GM19455 (cell line): ENCODE measurements around the gene VPS26B.
A peak's percentile ranks its signal among the peaks of the same experiment; 100 is the strongest.
"Not testable (repeated sequence)": the region's sequence is repeated elsewhere in the genome, so short reads cannot be mapped to it uniquely, and the experiment has no call there.

ENCODE experiments used
- ATAC-seq: cut with Tn5 transposase; IDR thresholded peaks from one replicate; pipeline ENCODE4 v1.9.1; 2021; ENCODE audit not compliant: unreplicated experiment

Gene VPS26B

DNA sequence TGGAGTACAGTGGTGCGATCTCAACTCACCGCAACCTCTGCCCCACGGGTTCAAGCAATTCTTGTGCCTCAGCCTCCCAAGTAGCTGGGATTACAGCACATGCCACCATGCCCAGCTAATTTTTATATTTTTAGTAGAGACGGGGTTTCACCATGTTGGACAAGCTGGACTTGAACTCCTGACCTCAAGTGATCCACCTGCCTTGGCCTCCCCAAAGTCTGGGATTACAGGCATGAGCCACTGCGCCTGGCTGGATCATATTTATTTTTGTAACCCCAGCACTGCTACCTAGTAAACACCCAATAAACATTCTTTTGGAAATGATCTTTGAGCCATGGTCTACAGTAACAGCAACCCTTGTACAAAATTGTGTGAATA lies 30.7 kb downstream of the VPS26B start:
- ATAC-seq, result not testable (repeated sequence)

DNA sequence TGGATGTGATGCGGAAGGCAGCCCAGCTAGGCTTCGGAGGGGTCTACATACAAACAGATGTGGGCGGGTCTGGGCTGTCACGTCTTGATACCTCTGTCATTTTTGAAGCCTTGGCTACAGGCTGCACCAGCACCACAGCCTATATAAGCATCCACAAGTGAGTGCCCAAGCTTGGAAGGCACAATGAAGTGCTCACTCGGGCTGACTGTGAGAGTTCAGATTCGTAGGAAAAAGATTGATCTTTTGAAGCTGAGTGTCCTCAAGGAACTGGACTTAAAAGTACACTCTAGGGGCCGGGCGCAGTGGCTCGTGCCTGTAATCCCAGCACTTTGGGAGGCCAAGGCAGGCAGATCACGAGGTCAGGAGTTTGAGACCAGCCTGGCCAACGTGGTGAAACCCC lies 32.6 kb downstream of the VPS26B start:
- ATAC-seq, result no peak

DNA sequence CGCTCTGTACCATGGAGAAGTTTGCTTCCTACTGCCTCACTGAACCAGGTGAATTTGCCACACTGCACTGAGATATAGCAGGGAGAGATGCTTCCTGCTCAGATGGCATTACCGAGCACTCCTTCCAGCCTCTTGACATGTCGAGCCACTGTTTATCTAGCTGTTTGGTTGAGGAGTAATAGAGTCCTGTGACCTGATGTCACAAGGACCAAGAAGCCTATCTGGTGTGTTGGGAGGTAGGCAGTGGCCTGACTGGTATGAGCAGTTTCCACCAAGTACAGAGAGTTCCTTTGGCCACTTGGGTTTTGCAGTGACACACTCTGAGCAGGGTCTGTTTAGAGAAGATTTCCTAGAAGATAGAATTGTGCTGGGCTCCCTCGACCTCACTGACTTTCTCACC lies 34.1 kb downstream of the VPS26B start:
- no peak for ATAC-seq

GRCh38 chr11:134260503-134260902 lies 36.0 kb downstream of the VPS26B start:
- no peak for ATAC-seq

DNA sequence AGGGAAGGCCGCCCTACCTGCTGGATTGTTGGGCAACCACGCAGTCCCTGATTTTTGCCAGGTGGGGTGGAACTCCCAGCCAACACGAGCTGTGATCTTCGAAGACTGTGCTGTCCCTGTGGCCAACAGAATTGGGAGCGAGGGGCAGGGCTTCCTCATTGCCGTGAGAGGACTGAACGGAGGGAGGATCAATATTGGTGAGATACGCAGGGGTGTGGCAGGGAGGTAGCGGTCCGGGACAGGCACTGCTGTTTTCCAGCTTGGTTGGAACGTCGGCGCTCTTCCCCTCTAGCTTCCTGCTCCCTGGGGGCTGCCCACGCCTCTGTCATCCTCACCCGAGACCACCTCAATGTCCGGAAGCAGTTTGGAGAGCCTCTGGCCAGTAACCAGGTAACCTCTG lies 36.5 kb downstream of the VPS26B start:
- no peak for ATAC-seq

DNA sequence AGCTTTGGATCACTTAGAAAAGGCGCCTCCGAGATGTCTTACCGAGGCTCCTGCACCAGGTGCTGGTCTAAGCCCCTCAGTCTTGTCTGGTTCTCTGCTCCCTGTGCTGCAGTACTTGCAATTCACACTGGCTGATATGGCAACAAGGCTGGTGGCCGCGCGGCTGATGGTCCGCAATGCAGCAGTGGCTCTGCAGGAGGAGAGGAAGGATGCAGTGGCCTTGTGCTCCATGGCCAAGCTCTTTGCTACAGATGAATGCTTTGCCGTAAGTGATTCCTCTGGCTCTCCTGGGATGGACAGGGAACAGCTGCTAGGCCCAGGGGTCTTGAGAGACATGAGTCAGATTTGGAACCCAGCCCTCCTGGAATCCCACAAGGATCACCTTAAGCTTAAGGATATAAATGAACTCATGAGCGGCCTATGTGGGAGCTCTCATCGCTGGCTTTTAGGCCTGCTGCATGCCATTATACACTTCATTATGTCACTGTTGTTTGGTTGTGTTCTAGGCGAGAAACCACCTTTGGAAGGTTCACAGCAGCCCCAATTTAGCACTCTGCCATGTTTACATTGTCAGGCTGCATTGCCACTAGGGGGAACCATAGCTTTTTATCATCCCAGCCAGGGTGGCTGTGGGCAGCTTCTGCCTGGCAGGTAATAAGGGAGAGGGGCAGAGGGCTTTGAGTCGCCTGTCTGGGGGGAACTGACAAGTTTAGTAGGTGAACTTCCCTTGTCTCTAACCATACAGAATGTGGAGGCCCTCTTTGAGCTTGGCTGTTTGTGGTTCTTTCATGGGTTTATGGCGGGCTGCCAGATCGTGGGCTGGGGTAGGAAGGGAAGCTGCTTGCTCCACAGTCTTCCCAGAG lies 37.4 kb downstream of the VPS26B start:
- ATAC-seq, result no peak

DNA sequence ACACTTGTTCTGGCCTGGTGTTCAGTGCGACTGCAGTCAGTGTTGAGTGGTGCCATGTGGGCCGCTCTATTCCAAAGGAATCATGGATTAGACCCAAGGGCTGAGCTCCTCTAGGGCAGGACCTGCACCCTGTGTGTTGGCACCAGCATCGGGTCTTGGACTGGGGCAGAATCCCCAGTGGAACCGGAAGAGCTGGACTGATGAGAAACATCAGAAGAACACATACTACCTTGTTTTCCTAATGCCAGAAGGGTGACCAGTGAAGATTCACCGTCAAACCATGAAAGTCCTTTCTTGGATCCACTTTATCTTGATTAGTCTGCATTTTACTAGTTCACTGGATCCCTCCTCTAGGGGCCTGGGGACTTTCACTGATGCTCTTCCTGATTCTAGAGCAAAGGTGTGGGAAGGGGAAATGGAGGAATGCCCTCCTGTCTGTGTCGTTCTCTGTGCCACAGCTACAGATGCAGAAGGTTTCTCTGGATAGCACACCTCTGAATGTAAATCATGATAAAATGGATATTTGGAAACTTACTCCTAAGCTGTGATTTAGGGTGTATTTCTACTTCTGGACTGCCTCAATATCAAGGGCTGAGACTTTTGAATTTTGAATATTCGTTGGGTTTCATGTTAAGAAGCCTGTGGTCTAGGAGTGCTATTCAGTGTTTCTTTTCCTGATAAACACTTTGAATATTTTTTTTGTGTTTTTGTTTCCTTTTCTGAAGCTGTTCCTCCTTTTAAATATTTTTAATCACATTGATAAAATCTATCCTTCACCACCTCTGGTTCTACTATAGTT lies 40.7 kb downstream of the VPS26B start:
- no peak for ATAC-seq

DNA sequence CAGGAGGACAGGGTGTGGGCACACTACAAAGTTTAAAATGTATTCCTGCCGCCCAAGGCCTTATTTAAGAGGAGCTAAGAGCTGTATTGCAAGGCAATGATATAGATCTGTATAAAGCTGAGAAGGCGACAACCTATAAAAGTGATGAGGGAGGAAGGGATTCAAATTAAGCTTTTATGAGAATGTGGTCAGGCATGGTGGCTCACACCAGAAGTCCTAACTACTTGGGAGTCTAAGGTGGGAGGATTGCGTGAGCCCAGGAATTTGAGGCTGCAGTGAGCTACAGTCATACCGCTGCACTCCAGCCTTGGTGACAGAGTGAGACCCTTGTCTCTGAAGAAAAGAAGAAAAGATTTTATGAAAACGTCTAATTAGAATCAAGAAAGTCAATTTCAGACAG lies 42.0 kb downstream of the VPS26B start:
- ATAC-seq, result no peak

GRCh38 chr11:134266841-134267251 lies 42.4 kb downstream of the VPS26B start:
- ATAC-seq, result no peak

GRCh38 chr11:134267461-134267860 lies 43.0 kb downstream of the VPS26B start:
- no peak for ATAC-seq

DNA sequence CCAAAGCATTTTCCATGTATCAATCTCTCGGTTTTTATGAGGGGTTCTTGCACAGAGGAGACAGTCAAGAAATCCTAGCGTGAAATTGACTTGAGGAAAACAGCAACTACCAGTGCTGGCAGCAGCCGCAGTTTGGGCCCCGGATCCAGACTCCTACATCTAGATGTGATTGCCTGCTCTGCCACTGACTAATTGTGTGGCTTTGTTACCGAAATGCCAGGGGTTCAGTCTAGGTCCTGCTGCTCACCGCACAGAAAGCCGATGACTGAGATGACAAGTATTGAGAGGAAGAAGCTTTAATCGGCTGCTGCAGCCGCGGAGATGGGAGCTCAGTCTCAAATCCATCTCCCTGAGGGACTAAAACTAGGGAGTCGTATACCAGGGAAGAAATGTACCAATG lies 43.5 kb downstream of the VPS26B start:
- no peak for ATAC-seq

DNA sequence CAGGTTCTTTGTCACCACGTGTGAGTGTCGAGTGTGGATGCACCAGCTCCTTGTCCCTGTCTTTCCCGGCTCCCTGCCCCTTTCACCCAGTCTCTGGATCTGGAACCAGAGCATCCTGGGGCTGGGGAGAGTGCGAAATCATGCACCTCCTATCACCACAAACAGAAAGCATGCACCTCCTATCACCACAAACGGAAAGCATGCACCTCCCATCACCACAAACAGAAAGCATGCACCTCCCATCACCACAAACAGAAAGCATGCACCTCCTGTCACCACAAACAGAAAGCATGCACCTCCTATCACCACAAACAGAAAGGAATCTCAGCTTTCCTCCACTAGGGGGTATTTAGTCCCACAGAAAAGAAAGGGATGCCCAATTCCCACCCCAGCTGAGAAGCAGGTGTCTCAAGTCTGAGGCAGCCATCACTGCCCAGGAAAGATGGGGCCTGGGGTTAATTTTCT lies 45.8 kb downstream of the VPS26B start:
- ATAC-seq, result no peak

- ATAC-seq, result no peak
Measured at GRCh38 chr11:134271978-134272377, 47.5 kb downstream of the VPS26B start.

GRCh38 chr11:134272381-134273316 lies 48.2 kb downstream of the VPS26B start:
- ATAC-seq, result no peak

- no peak for ATAC-seq
Measured at GRCh38 chr11:134273317-134273712, 48.8 kb downstream of the VPS26B start.

GRCh38 chr11:134275188-134275533 lies 50.7 kb downstream of the VPS26B start:
- no peak for ATAC-seq

DNA sequence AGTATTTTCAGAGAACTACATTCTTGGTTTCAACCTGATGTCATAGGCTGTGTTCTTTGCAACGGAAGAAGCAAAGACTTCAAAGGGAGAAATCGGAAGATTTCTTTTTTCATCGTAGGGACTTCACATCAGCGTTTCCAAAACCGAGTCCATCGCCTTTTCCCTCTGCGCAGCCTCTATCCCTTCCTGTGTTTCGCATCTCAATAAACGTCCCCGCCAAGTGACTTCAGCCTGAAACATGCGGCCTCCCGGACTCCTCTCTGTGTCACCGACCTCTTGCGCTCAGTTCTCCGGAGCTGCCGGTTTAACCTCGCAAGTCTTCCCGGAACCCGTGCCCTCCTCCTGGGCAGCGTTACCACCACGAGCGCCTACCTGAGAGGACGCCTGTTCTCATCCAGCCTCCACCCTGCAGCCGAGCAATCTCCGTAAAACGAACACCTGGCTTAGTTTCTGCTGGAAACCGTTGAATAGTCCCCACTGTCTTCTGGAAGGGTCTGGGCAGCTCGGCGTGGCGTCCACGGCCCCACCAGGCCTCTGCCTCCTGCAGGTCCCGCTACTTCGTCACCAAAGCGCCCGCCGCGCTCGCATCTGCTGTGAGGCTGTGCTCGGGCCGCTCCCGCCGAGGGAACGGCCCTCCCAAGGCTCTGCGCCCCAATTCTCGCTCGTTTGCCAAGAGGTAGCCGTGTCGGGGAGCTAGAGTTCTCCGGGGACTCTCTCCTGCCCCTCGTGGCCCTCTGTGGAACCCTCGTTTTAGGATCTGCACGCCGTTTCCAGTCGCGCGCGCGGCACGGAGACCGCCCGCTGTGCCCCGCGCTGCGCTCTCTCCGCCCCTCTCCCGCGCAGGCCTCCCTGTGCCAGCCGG lies 51.3 kb downstream of the VPS26B start, which contains the start of gene GLB1L3:
Gene GLB1L3, plus strand, starts transcription at position 846 of the 862 bp plus-strand sequence. CDS start 362 bp downstream, outside the sequence.
- ATAC-seq, result peak; percentile 63

GRCh38 chr11:134276396-134277182 lies 52.1 kb downstream of the VPS26B start:
- ATAC-seq, result no peak
